Panc1 (cell line): ENCODE measurements around the gene KIF26B.

Experiments
- SIN3A ChIP-seq: IDR thresholded peaks from 2 replicates; pipeline ENCODE4 v1.6.1; 2012; ENCODE audit warnings: low read depth, mild to moderate bottlenecking, low read length, moderate library complexity, borderline replicate concordance; ENCODE audit not compliant: insufficient read depth
- TCF7L2 ChIP-seq: IDR thresholded peaks from 2 replicates; pipeline ENCODE4 v1.6.1; 2011; ENCODE audit warnings: mild to moderate bottlenecking, low read depth, low read length, inconsistent platforms
- TF ChIP-seq, protein P1 (sequence below): fragments of 450-650 bp; IDR thresholded peaks from 2 replicates; pipeline ENCODE4 v1.5.1; 2017; ENCODE audit warnings: mild to moderate bottlenecking

GRCh38 chr1:245693941-245694752 is 539.4 kb downstream of the KIF26B start:
- TF ChIP-seq, protein P1, sequence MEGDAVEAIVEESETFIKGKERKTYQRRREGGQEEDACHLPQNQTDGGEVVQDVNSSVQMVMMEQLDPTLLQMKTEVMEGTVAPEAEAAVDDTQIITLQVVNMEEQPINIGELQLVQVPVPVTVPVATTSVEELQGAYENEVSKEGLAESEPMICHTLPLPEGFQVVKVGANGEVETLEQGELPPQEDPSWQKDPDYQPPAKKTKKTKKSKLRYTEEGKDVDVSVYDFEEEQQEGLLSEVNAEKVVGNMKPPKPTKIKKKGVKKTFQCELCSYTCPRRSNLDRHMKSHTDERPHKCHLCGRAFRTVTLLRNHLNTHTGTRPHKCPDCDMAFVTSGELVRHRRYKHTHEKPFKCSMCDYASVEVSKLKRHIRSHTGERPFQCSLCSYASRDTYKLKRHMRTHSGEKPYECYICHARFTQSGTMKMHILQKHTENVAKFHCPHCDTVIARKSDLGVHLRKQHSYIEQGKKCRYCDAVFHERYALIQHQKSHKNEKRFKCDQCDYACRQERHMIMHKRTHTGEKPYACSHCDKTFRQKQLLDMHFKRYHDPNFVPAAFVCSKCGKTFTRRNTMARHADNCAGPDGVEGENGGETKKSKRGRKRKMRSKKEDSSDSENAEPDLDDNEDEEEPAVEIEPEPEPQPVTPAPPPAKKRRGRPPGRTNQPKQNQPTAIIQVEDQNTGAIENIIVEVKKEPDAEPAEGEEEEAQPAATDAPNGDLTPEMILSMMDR = no peak
- TF ChIP-seq SIN3A (no peak), TCF7L2 (no peak)
